NCI-H1930 (cell line): ENCODE results near the gene F5.
A peak's percentile ranks its signal among the peaks of the same experiment; 100 is the strongest.

Source experiments
- DNase-seq, 2 experiments: peaks; one replicate each; lab custom pipeline; 2025; lab: John Stamatoyannopoulos, UW

The F5 gene

GRCh38 chr1:169475806-169476387, 110.4 kb downstream of the F5 start:
- no peak for DNase-seq

GRCh38 chr1:169474302-169474995, 111.8 kb downstream of the F5 start:
- DNase-seq, result no peak

DNA sequence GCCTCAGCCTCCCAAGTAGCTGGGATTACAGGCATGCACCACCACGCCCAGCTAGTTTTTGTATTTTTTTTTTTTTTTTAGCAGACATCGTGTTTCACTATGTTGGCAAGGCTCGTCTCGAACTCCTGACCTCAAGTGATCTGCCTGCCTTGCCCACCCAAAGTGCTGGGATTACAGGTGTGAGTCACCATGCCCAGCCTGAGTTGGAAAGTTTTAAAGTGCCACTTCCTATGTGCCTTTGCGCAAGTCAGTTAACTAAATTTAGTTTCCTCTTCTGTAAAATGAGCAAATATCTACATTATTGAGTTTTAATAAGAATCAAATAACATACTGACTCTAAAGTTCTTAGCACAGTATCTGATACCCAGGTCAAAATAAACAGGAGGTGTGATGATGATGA, 112.9 kb downstream of the F5 start:
- no peak for DNase-seq

DNA sequence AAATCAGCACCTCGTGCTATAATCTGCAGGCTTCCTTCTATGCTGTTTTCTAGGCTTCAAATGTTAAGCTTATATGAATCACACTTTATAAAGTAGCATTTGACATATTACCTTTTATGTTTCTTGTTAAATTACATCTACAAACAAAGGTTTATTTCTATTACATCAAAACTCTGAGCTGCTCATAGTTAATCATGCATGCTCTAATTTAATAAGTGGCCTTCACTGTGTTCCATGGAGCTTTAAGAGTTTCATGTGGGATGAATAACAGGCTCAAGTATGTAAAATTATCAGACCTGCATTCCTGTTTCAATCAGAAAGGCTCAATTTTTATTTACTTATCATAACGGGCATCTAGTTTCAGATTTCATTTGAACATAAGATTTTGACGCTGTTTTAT, 113.5 kb downstream of the F5 start:
- DNase-seq, result no peak

DNA sequence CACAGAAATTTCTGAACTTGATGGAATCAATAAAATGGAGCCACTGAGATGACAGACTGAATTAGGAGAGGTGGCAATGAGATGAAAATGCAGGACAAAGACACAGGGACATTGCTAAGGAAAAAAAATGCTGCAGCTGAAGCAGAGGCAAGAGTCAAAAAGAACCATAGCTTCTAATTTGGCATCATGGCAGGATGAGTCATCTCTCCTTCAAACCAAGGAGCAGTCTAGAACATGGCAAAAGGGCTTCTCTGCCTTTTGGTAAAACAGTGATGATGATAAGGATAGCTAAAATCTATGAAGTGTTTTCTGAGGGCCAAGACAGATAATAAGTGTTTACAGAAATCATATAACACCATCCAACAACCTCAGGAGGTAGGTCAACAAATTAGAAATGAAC, 117.3 kb downstream of the F5 start:
- no peak for DNase-seq

- peak in 1 of 2 experiments; percentile 5 for DNase-seq
These were observed 119.7 kb downstream of the F5 start for GRCh38 chr1:169466259-169467230.

- no peak for DNase-seq
These were observed 121.0 kb downstream of the F5 start for GRCh38 chr1:169465281-169465680.
